HTR-8/SVneo (cell line): Measurements from ENCODE around the gene TRAPPC3L.

Experiments used
- DNase-seq: peaks from one replicate; pipeline ENCODE4 v3.0.0; 2011; ENCODE audit warnings: low spot score, mixed read lengths; ENCODE audit not compliant: insufficient read length
- FAIRE-seq: peaks from 2 replicates; lab custom pipeline; 2011; peaks lifted over from hg19 to GRCh38; lab: Jason Lieb, UNC

TRAPPC3L gene

DNA sequence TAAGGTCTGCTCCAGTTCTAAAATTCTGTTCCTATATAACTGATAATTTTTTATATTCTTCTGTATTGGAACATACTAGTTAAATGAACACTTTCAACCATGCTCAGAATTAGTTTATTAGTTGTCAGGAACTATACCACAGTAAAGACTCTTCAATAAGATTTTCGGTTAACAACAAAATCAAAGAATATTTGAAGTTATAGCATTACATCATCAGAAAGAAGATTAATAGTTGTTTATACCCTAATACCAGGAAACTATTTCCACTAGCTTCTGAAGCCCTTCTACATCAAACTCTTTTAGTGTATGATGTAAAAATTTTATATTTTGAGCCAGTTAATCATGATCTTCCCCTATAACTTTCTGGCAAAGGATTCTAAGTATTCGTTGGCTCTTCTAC lies 14.6 kb upstream of the TRAPPC3L start:
- FAIRE-seq (no peak), DNase-seq (no peak)

DNA sequence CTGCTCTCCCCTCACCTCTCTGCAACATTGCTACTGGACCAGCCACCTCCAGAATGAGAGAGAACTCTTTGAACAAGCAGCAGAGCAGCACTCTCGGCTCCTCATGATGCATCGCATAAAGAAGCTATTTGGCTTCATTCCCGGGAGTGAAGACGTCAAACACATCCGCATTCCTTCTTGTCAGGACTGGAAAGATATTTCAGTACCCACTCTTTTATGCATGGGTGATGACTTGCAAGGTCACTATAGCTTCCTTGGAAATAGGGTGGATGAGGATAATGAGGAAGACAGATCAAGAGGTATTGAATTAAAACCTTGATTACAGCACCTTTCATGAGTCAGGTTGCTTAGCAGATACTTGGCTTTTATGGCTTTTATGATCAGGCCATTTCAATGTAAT lies 12.4 kb upstream of the TRAPPC3L start:
- FAIRE-seq (peak; percentile 90), DNase-seq (peak; percentile 82)

DNA sequence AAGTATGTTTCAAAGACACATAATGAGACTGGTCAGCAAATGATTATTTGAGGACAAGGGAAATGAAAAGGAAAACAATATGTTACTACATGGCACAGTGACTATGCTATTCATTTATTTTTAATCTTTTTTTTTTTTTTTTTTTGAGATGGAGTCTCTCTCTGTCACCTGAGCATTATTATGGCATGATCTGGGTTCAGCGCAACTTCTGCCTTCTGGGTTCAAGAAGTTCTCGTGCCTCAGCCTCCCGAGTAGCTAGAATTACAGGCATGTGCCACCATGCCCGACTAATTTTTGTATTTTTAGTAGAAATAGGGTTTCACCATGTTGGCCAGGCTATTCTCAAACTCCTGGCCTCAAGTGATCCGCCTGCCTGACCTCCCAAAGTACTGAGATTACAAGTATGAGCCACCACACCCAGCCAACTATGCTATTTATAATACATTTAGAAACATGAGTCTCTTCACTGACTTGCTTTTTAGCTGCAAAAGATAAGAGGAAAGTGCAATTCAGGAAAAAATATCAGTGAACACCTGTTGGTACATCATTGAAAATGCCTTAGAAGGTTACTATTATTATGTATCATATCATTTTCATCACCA lies 11.4 kb upstream of the TRAPPC3L start:
- no peak for FAIRE-seq
- no peak for DNase-seq

DNA sequence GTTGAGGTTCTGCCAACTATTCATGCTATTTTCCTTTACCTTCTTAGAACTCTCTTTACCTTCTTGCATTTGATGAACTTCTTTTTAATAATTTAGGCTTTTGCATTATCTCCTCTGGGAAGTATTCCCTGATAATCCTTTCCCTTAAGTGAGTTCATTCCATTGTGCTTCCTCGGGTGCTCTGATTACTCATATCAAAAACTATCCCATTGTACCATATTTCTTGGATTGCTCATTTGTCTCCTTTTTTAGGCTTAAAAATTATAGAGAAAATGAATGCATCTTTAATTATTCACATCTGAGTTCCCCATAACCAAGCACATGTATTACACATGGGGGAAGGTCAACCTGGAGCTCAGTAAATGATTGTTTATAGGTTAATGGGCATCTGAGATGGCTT lies 10.6 kb upstream of the TRAPPC3L start:
- FAIRE-seq (no peak), DNase-seq (no peak)

DNA sequence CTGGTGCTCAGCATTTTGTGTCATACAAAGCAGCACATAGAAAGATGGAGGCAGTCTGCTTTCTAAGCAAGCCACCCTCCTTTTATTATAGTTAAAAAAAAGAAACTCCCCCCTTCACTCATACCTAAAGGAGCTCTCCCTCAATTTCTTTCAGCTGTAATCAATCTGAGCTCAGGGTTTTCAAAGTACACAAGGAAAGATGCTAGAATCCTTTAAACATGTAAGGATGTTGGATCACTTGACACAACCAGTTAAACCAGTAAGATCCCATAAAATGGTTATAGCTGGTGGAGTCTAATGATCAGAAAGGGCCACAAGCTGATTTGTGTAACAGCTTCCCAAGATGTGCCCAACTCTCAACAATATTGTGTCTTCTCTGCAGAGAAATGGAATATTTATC lies 8.0 kb upstream of the TRAPPC3L start, which contains the start of gene CALHM4:
Gene CALHM4 (plus strand): TSS at position 301 of the 400 bp plus-strand sequence. CDS start 43 bp downstream, at position 344.
- no peak for FAIRE-seq
- no peak for DNase-seq

DNA sequence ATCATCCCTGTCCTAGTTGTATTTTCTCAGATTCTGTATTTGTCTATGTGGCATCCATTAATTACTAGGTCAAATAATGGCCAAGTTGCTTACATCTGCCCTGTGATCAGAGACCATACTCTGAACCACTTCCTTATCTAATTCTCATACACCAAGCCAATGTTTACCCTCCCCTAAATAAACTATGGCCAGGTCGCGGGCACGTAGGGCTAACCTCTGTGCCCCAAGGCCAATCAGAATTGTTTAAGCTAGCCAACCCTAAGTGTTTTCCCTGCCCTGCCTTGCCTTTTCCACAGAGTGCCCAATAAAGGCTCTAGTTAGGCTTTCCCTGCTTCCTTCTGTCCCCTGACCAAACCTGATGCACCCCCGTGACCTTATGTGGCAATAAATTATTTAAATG lies 5.3 kb upstream of the TRAPPC3L start:
- DNase-seq (no peak), FAIRE-seq (no peak)

DNA sequence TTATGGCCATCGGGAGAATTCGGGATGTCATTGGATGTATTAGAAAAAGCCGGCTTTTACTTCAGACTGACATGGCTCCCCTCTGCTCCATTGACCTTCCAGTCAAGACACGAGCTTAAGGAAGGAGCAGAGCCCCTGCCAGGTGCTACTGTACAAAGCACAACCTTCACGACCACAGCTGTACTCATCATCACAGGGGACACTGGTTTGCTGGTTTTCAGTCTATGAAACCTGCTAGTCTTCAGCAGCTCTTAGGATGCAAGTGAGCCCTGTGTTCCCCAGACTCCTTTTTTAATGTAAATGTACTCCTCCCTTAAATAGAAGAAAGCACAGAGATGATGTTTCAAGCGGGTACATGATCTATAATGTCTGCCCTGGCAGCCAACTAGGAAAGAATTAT lies 1.9 kb upstream of the TRAPPC3L start:
- no peak for FAIRE-seq
- no peak for DNase-seq

DNA sequence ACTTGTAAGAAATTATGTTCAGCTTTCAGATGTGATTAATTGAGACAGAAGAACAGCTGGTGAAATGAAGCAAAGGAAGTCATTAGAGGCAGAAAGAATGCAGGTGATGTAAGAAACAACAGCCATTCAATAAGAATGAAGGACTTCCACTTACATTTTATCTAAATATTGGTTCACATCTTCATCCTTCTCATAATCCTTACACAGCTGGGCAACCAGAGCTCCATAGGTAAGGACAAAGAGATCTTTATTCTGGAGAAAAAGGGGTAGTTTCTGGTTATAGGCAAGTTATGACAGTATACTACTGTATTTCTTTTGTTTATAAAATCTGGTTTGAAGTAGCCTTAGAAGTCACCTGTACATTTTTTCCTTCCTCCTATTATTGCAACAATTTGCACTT lies 2.3 kb downstream of the TRAPPC3L start:
- FAIRE-seq (no peak), DNase-seq (no peak)

DNA sequence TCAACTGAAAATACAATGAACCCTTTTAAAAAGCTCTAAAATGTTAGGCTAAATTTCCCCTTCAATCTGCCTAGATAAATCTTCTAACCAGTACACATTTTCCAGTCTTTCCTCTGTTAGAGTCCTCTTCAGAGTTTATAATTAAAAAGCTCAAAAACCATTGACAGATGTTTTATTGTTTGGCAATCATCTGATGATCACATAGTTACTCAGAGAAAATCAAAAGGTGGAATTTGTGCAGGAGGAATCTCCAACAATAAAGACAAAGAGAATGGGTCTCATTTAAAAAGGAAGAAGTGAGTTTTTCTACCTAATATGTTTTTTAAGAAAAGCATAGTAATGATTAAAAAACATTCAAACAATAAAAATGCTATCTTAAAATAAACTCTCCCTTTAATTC lies 3.1 kb downstream of the TRAPPC3L start:
- no peak for FAIRE-seq
- DNase-seq = no peak

DNA sequence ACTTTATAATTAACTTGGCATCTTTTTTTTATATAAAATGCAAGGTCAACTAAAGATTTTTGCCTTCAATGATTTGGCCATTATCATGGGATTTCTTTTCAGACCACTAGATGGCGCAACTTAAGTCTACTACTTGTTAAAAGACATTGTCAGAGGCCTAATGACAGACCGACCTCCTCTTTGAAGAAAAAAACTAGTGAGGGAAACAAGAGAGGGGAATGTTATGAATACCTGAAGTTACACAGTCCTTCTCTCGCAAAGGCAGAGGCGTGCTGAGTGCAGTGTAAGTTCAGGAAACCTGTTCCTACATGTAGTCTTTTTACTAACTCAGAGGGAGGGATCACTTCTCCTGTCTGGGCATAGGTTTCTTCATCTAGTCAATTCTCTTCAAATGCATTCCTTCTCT lies 9.3 kb downstream of the TRAPPC3L start:
- DNase-seq (peak; percentile 42), FAIRE-seq (no peak)

DNA sequence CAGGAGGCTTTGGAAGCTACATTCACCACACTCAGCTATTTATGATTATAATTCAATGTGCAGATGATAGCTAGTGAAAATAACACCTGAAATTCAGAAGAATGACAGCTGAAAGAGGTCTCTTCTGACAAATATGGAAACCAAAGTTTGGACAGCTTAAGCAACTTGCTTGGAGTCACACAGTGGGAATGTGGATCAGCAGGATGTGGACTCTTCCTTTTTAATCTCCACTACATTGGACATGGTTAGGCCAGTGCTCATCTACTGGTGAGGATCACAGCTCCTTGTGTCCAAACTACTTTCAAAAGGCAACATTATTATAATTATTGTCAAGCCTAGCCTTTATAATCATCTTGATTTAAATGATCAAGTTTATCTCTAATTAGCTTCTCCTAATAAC lies 10.4 kb downstream of the TRAPPC3L start:
- DNase-seq (no peak), FAIRE-seq (no peak)

DNA sequence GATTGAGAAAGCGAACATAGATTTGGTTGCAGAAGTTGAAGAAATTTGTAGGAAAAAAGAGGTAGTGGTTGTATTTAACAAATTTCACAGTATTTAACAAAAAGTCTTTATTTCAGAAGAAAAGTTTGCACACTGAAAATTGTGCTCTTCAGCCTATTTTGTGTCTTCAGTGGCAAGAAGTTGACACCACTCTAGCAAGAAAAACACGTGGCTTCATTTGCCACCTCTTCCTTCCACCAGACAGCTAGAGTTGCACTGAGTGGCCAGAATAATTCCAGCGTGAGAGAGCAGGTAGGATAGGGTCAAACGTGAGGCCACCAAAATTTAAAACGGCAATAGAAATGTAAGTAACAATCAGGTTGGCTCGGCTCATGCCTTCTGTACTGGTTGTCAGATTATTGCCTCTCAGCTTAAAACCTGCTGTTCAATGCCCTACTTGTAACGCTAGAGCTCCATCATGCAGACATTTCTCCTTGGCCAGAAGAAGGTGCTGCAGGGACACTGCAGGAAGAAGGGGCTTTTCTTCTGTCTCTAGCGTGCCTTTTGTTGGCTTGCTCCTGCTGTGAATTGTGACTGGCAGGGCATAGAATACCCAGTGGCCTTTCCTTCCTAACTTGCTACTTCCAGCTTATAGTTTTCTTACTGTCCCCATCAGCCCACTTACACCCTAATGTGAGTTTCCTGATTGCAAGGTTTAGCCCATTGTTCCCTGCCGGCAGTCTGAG lies 12.1 kb downstream of the TRAPPC3L start:
- no peak for DNase-seq

DNA sequence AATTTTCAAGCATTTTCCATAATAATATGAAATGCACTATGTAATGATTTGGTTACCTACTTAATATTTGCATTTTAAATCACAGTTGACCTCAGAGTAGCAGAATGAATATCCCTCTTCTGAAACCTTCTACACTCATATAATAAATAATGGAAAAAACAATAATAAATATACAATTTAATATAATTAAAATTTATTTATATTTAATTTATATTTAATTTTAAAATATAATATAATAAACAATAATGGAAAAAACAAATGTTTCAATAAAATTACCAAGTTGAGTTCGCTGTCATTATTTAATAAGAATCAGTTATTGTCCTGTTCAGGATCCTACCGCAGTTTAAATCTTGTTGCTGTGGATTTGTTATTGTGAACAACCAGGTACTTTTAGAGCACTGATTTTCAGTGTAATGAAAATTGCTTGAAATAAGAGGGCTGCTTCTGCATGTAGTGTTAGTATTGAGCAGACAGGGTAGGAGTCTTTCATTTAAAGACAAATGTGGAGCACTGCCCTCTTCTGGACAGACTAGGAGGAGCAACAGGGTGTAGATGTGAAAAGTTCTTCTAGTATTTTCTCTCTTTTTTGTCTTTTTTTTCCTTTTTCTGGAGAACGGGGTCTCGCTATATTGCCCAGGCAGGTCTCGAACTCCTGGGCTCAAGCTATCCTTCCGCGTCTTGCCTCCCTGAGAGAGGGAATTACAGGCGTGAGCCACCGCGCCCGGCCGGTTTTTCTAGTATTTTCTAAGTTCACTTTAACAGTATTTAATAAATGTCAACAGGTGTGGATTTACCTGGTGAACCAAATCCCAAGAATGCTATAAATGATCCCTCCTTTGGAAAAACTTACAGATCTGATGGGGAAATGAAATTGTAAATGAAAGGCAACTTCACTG lies 13.6 kb downstream of the TRAPPC3L start:
- FAIRE-seq (no peak), DNase-seq (peak; percentile 35)

More for the DNA sequence above, 12.1 kb downstream of the TRAPPC3L start:
- no peak for FAIRE-seq

DNA sequence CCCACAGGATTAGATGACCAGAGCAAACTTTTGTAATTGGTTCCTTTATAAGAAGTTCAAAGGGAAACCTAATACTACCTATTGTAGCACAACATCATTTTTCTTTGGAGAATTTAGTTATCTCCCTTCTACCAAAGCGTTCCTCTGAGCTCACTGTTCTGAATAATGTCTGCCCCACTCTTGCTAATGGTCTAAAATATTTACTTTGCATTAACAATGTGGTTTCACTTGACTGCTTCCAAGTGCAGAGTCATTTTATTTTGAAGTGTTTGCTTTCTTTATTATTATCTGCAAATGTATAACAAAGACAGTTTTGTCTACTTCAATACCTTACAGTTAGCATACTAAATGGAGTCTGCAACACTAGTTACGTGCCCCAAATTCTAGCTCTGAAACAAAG lies 15.0 kb downstream of the TRAPPC3L start:
- FAIRE-seq (no peak), DNase-seq (no peak)

DNA sequence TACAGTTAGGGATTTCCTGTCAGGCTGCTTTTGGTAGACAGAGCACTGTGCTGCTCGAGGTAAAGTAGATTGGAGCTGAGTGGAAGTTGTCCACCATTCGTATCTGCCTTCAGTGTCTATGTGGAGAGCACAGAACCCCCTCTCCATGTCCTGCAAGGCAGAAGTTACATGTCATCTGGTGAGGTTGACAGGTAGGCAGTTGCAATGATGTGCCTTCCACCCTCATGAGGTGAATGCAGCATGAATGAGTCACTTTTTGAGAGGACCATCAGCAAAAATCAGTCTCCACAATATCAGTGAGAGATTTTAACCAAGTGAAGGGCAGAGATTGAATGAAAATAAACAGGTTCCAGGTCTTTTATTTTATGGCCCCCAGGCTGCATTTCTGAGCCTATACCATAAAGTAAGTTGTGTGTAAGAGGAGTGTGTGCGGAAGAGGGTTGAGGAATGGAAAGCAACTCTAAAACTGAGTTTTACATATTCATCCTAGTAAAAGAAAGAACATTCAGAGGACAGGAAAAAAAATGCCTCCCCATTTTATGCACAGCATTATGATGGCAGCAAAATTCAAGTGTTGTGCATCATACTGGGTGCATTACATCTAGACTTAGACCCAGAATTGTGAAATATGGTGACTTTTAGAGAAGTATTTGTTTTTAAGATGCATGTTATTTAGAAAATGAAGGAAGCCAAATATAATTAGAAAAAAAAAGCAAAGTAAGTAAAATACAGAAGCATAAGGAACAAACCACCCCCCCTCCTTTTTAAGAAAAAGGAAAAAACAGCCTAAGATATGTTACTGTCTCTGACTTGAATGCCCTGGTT lies 15.8 kb downstream of the TRAPPC3L start:
- FAIRE-seq (no peak), DNase-seq (no peak)

DNA sequence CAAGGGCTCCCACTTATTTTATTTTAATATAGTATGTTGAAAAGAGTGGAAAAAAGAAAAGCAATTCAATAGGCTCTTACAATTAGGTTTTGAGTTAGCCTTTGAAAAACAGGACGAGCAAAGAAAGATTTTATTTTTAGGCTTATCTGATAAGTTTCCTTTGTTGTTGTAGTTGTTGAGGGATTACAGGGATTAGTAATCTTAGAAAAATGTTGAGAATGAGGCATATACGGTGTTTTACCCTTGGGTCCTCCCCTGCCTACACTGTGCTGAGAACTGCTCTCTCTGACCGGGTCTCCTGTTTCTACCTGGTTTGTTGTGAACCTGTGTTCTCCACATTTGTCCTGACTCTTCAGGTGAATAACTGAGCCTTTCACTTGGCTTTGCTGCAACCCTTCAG lies 16.7 kb downstream of the TRAPPC3L start:
- no peak for FAIRE-seq
- DNase-seq = no peak

DNA sequence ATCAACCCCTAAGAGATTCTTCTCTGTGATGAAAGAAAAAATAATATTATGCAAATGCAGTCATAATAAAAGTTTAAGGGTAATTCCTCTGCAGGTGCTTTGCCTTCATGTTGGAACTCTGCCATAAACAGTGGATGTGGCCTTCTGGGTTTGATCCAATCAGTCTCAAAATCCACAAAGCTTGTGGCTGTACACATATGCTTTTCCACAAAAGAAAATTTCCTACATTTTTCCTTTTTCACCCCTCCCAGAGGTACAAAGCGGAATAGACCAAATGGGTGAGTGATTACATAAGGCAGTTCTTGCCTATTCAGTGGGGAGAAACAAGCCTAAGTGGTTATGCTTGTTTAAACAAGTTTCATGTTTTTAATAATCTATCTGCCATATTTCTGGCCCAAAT lies 17.4 kb downstream of the TRAPPC3L start:
- FAIRE-seq = no peak
- no peak for DNase-seq

DNA sequence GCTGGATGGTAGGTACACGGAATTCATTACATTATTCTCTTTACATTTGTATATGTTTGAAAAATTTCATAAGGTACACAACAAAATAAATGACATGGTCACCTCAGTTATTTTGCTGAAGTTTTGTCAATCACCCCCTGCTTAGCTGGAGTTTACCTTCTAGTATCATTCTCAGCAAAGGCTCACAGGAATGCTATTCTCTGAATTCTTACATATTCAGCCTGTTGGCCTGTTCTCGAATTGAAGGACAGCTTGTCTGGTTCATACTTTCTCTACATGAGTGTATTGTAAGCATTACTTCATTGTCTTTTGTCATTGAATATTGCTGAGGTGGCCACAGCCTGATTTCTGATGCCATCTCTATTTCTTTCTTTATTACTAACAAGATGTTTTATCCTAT lies 21.2 kb downstream of the TRAPPC3L start:
- no peak for FAIRE-seq
- no peak for DNase-seq

DNA sequence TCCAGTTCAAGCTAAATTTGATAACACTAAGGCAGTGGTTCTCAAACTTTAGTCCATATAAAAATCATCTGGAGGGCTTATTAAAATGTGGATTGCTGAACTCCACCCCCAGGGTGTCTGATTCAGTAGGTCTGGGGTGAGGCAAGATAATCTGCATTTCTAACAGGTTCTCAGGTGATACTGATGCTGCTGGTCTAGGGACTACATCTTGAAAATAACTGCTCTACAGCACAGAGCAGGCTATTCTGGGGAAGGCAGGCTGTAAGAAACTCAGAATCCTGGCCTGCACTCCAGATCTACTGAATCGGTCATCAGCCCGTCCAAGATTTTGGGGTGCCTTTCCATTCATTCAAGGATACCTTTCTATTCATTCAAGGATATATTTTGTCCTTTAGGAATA lies 22.6 kb downstream of the TRAPPC3L start:
- DNase-seq (no peak), FAIRE-seq (no peak)
